Measurements from ENCODE around the gene SURF4.
"Not testable (repeated sequence)": the region's sequence is repeated elsewhere in the genome, so short reads cannot be mapped to it uniquely, and the experiment has no call there.

SURF4 gene

GRCh38 chr9:133397895-133398294 is 22.0 kb upstream of the SURF4 start:
- in situ Hi-C loops (cut with MboI; ENCODE audit: low sequenced_read_pairs) = no loop called here

- in situ Hi-C loops (cut with MboI; ENCODE audit: low sequenced_read_pairs) = no loop called here
Measured at GRCh38 chr9:133397370-133397769, 21.5 kb upstream of the SURF4 start.

GRCh38 chr9:133396952-133397351 is 21.1 kb upstream of the SURF4 start:
- in situ Hi-C loops (cut with MboI; ENCODE audit: low sequenced_read_pairs) = no loop called here

GRCh38 chr9:133394687-133395271 is 18.9 kb upstream of the SURF4 start:
- in situ Hi-C loops (cut with MboI; ENCODE audit: low sequenced_read_pairs) = no loop called here

GRCh38 chr9:133393399-133393798 is 17.5 kb upstream of the SURF4 start:
- in situ Hi-C loops (cut with MboI; ENCODE audit: low sequenced_read_pairs) = no loop called here

GRCh38 chr9:133392308-133392707 is 16.4 kb upstream of the SURF4 start:
- in situ Hi-C loops (cut with MboI; ENCODE audit: low sequenced_read_pairs) = not testable (repeated sequence)

GRCh38 chr9:133391449-133391848 is 15.6 kb upstream of the SURF4 start:
- in situ Hi-C loops (cut with MboI; ENCODE audit: low sequenced_read_pairs) = not testable (repeated sequence)

GRCh38 chr9:133390713-133391112 is 14.9 kb upstream of the SURF4 start:
- in situ Hi-C loops (cut with MboI; ENCODE audit: low sequenced_read_pairs) = no loop called here

GRCh38 chr9:133389562-133389961 is 13.7 kb upstream of the SURF4 start:
- in situ Hi-C loops (cut with MboI; ENCODE audit: low sequenced_read_pairs) = no loop called here

GRCh38 chr9:133389025-133389557 is 13.2 kb upstream of the SURF4 start:
- in situ Hi-C loops (cut with MboI; ENCODE audit: low sequenced_read_pairs) = no loop called here

- in situ Hi-C loops (cut with MboI; ENCODE audit: low sequenced_read_pairs) = no loop called here
Measured at GRCh38 chr9:133387680-133388079, 11.8 kb upstream of the SURF4 start.

- in situ Hi-C loops (cut with MboI; ENCODE audit: low sequenced_read_pairs) = no loop called here
Measured at GRCh38 chr9:133386338-133386737, 10.5 kb upstream of the SURF4 start.

- in situ Hi-C loops (cut with MboI; ENCODE audit: low sequenced_read_pairs) = no loop called here
Measured at GRCh38 chr9:133385452-133385851, 9.6 kb upstream of the SURF4 start.

- in situ Hi-C loops (cut with MboI; ENCODE audit: low sequenced_read_pairs) = no loop called here
Measured at GRCh38 chr9:133384736-133385321, 9.0 kb upstream of the SURF4 start.

- in situ Hi-C loops (cut with MboI; ENCODE audit: low sequenced_read_pairs) = no loop called here
Measured at GRCh38 chr9:133383438-133383837, 7.6 kb upstream of the SURF4 start.

GRCh38 chr9:133382507-133383141 is 6.8 kb upstream of the SURF4 start:
- in situ Hi-C loops (cut with MboI; ENCODE audit: low sequenced_read_pairs) = no loop called here

- in situ Hi-C loops (cut with MboI; ENCODE audit: low sequenced_read_pairs) = no loop called here
Measured at GRCh38 chr9:133380734-133381133, 4.9 kb upstream of the SURF4 start.

GRCh38 chr9:133379153-133380086 is 3.6 kb upstream of the SURF4 start:
- in situ Hi-C loops (cut with MboI; ENCODE audit: low sequenced_read_pairs) = no loop called here

GRCh38 chr9:133378408-133378962 is 2.6 kb upstream of the SURF4 start:
- in situ Hi-C loops (cut with MboI; ENCODE audit: low sequenced_read_pairs) = no loop called here

- in situ Hi-C loops (cut with MboI; ENCODE audit: low sequenced_read_pairs) = no loop called here
Measured at GRCh38 chr9:133377721-133378216, 1.9 kb upstream of the SURF4 start.

- in situ Hi-C loops (cut with MboI; ENCODE audit: low sequenced_read_pairs) = not testable (repeated sequence)
Measured at GRCh38 chr9:133377280-133377679, 1.4 kb upstream of the SURF4 start.
